Fibroblast of lung (primary cell): ENCODE measurements around the gene NSUN2.

Experiments
- EZH2 ChIP-seq: IDR thresholded peaks from 2 replicates; pipeline ENCODE4 v1.5.1; 2012; ENCODE audit warnings: low read length, control low read depth, mild to moderate bottlenecking; ENCODE audit errors: missing control alignments
- TF ChIP-seq, protein P1 (sequence below), 2 donors: IDR thresholded peaks in 1 of 2; conservative IDR thresholded peaks in 1 of 2; 1 replicate in 1 of 2; 2 replicates in 1 of 2; pipeline ENCODE4 v1.5.1; 2011 to 2012; ENCODE audit warnings: low read length in 2 of 2, control low read depth in 1 of 2, inconsistent platforms in 1 of 2, low read depth in 1 of 2, mild to moderate bottlenecking in 1 of 2

DNA sequence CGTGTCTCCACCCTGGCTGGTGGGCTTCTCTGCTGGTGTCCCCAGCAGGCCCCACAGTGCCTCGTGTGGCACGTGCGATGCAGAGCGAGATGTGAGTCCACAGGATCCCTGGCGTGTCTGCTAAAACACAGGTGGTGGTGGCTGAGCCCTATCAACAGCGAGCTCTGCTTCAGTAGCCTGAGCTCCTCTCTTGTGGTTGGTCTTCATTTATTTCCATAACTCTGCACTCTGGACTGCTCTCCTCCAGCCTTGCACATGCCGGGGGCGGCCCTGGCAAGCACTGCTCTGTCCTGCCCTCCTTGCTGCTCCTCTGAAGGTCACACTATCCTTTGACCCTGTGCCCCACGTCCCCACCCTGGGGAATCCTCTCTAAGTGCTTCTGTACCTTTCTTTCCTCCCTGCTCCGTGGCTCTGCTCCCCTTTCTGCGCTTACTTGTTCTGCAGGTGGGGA is 59.2 kb downstream of the NSUN2 start:
- TF ChIP-seq, protein P1, sequence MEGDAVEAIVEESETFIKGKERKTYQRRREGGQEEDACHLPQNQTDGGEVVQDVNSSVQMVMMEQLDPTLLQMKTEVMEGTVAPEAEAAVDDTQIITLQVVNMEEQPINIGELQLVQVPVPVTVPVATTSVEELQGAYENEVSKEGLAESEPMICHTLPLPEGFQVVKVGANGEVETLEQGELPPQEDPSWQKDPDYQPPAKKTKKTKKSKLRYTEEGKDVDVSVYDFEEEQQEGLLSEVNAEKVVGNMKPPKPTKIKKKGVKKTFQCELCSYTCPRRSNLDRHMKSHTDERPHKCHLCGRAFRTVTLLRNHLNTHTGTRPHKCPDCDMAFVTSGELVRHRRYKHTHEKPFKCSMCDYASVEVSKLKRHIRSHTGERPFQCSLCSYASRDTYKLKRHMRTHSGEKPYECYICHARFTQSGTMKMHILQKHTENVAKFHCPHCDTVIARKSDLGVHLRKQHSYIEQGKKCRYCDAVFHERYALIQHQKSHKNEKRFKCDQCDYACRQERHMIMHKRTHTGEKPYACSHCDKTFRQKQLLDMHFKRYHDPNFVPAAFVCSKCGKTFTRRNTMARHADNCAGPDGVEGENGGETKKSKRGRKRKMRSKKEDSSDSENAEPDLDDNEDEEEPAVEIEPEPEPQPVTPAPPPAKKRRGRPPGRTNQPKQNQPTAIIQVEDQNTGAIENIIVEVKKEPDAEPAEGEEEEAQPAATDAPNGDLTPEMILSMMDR (conservative IDR thresholded peaks at IDR 0.05 in 1 of 2, IDR thresholded peaks at IDR 0.05 in 1 of 2; ENCODE audit: low read depth in 1 of 2, low read length in 2 of 2) = no peak
- no peak for TF ChIP-seq EZH2
